IPS-18a (cell line): Measurements from ENCODE around the gene ELOVL6.
"Not testable (repeated sequence)": the region's sequence is repeated elsewhere in the genome, so short reads cannot be mapped to it uniquely, and the experiment has no call there.

Source experiments
- H3K27ac ChIP-seq: one replicate; pipeline ENCODE4 v1.5.1; 2013; ENCODE audit warnings: low read length
- H3K27me3 ChIP-seq: one replicate; pipeline ENCODE4 v1.6.1; 2013; ENCODE audit warnings: mild to moderate bottlenecking, low read length; ENCODE audit not compliant: control insufficient read depth, insufficient read depth
- H3K36me3 ChIP-seq: one replicate; pipeline ENCODE4 v1.6.1; 2013; ENCODE audit warnings: low read depth, low read length; ENCODE audit not compliant: control insufficient read depth
- H3K4me1 ChIP-seq: one replicate; pipeline ENCODE4 v1.6.1; 2013; ENCODE audit warnings: low read depth, low read length; ENCODE audit not compliant: control insufficient read depth
- H3K4me3 ChIP-seq: one replicate; pipeline ENCODE4 v1.5.1; 2013; ENCODE audit warnings: low read length
- H3K9ac ChIP-seq: one replicate; pipeline ENCODE4 v1.6.1; 2013; ENCODE audit warnings: mild to moderate bottlenecking, low read length, moderate library complexity
- H3K9me3 ChIP-seq: one replicate; pipeline ENCODE4 v1.6.1; 2013; ENCODE audit warnings: low read depth, low read length; ENCODE audit not compliant: control insufficient read depth

The ELOVL6 gene

GRCh38 chr4:110196206-110196870 is 2.1 kb downstream of the ELOVL6 start:
- peaks cover 35% of the 10 kb centered on the region for H3K4me1 ChIP-seq
- no peaks in the 10 kb centered on the region for H3K27me3 ChIP-seq
- H3K27ac ChIP-seq = peak overlapping the region; percentile 45
- peaks cover 7% of the 10 kb centered on the region for H3K36me3 ChIP-seq
- H3K9ac ChIP-seq = peak overlapping the region; percentile 93
- peak overlapping the region; percentile 93 for H3K4me3 ChIP-seq
- no peaks in the 10 kb centered on the region for H3K9me3 ChIP-seq

GRCh38 chr4:110195561-110196205 is 2.7 kb downstream of the ELOVL6 start:
- Histone ChIP-seq H3K27me3 (no peaks in the 10 kb centered on the region), H3K9ac (peak overlapping the region; percentile 93), H3K9me3 (no peaks in the 10 kb centered on the region), H3K27ac (peak overlapping the region; percentile 25), H3K4me1 (peaks cover 35% of the 10 kb centered on the region), H3K4me3 (peak overlapping the region; percentile 93), H3K36me3 (peaks cover 7% of the 10 kb centered on the region)

GRCh38 chr4:110193822-110194761 is 4.3 kb downstream of the ELOVL6 start:
- Histone ChIP-seq H3K4me3 (no peak overlapping the region), H3K36me3 (peaks cover 13% of the 10 kb centered on the region), H3K9ac (peak overlapping the region; percentile 20), H3K4me1 (peaks cover 31% of the 10 kb centered on the region), H3K27me3 (no peaks in the 10 kb centered on the region), H3K27ac (peak overlapping the region; percentile 32), H3K9me3 (no peaks in the 10 kb centered on the region)

- not testable (repeated sequence) for H3K9me3 ChIP-seq, H3K4me3 ChIP-seq, H3K27me3 ChIP-seq
- Histone ChIP-seq H3K36me3 (peaks cover 13% of the 10 kb centered on the region), H3K27ac (peak overlapping the region; percentile 3), H3K4me1 (peaks cover 31% of the 10 kb centered on the region), H3K9ac (peak overlapping the region; percentile 20)
These were observed 5.1 kb downstream of the ELOVL6 start for GRCh38 chr4:110193287-110193686.

GRCh38 chr4:110190249-110190648 is 8.2 kb downstream of the ELOVL6 start:
- Histone ChIP-seq H3K9me3 (no peaks in the 10 kb centered on the region), H3K4me3 (no peak overlapping the region), H3K27ac (no peak overlapping the region), H3K36me3 (peaks cover 16% of the 10 kb centered on the region), H3K9ac (no peak overlapping the region), H3K4me1 (peaks cover 29% of the 10 kb centered on the region), H3K27me3 (no peaks in the 10 kb centered on the region)

GRCh38 chr4:110188113-110188512 is 10.3 kb downstream of the ELOVL6 start:
- Histone ChIP-seq H3K4me3 (no peak overlapping the region), H3K9me3 (no peaks in the 10 kb centered on the region), H3K27ac (no peak overlapping the region), H3K36me3 (peaks cover 17% of the 10 kb centered on the region), H3K27me3 (no peaks in the 10 kb centered on the region), H3K4me1 (peaks cover 31% of the 10 kb centered on the region), H3K9ac (no peak overlapping the region)

GRCh38 chr4:110184791-110185155 is 13.6 kb downstream of the ELOVL6 start:
- Histone ChIP-seq H3K36me3 (peaks cover 13% of the 10 kb centered on the region), H3K27me3 (no peaks in the 10 kb centered on the region), H3K4me1 (peaks cover 29% of the 10 kb centered on the region), H3K9me3 (no peaks in the 10 kb centered on the region), H3K27ac (peak overlapping the region; percentile 9), H3K4me3 (peak overlapping the region; percentile 19), H3K9ac (peak overlapping the region; percentile 38)

- H3K4me1 ChIP-seq = peaks cover 29% of the 10 kb centered on the region
- peaks cover 16% of the 10 kb centered on the region for H3K36me3 ChIP-seq
- peak overlapping the region; percentile 38 for H3K9ac ChIP-seq
- H3K27me3 ChIP-seq = no peaks in the 10 kb centered on the region
- H3K9me3 ChIP-seq = no peaks in the 10 kb centered on the region
- peak overlapping the region; percentile 9 for H3K27ac ChIP-seq
- H3K4me3 ChIP-seq = peak overlapping the region; percentile 29
These were observed 14.2 kb downstream of the ELOVL6 start for GRCh38 chr4:110184140-110184790.

- Histone ChIP-seq H3K27ac (no peak overlapping the region), H3K27me3 (no peaks in the 10 kb centered on the region), H3K4me1 (peaks cover 29% of the 10 kb centered on the region), H3K9ac (no peak overlapping the region), H3K36me3 (peaks cover 16% of the 10 kb centered on the region), H3K9me3 (no peaks in the 10 kb centered on the region), H3K4me3 (peak overlapping the region; percentile 29)
These were observed 14.8 kb downstream of the ELOVL6 start for GRCh38 chr4:110183643-110184042.

GRCh38 chr4:110183058-110183457 is 15.4 kb downstream of the ELOVL6 start:
- no peak overlapping the region for H3K4me3 ChIP-seq
- H3K9me3 ChIP-seq = no peaks in the 10 kb centered on the region
- no peak overlapping the region for H3K27ac ChIP-seq
- H3K9ac ChIP-seq = no peak overlapping the region
- H3K27me3 ChIP-seq = no peaks in the 10 kb centered on the region
- peaks cover 16% of the 10 kb centered on the region for H3K36me3 ChIP-seq
- peaks cover 29% of the 10 kb centered on the region for H3K4me1 ChIP-seq

- H3K4me1 ChIP-seq = peaks cover 29% of the 10 kb centered on the region
- H3K27ac ChIP-seq = no peak overlapping the region
- H3K4me3 ChIP-seq = no peak overlapping the region
- no peaks in the 10 kb centered on the region for H3K9me3 ChIP-seq
- peaks cover 26% of the 10 kb centered on the region for H3K36me3 ChIP-seq
- no peak overlapping the region for H3K9ac ChIP-seq
- no peaks in the 10 kb centered on the region for H3K27me3 ChIP-seq
These were observed 16.5 kb downstream of the ELOVL6 start for GRCh38 chr4:110181890-110182289.
